Measurements from ENCODE around the gene NKIRAS1. TPM values are rescaled to one million over a fixed set of nuclear protein-coding genes. Genes with fewer than 3 reads are reported as not detected.
"Not testable (repeated sequence)": the region's sequence is repeated elsewhere in the genome, so short reads cannot be mapped to it uniquely, and the experiment has no call there.

Gene NKIRAS1
- total RNA-seq, 4 donors from 2014 or later: 3.2 to 13.8 (median 8.9) TPM

DNA sequence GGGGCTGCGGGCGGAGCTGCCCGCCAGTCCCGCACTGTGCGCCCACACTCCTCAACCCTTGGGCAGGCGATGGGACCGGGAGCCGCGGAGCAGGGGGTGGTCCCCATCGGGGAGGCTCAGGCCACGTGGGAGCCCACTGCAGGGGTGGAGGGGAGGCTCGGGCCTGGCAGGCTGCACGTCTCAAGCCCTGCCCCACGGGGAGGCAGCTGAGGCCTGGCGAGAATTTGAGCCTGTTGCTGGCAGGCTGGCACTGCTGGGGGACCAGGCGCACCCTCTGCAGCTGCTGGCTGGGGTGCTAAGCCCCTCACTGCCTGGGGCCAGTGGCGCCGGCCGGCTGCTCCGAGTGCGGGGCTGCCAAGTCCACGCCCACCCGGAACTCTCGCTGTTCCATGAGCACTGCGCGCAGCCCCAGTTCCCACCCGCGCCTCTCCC is 34.3 kb downstream of the NKIRAS1 start:
- in situ Hi-C loops (cut with MboI; ENCODE audit: low pct_ligation_motif_present in 1 of 4, low pct_unique_long_range_greater_than_20kb in 1 of 4, low sequenced_read_pairs in 3 of 4): loop anchor here in 3 of 4 donors (25.0 kb wide), 2 partner anchors 355 to 805 kb away; no protein-coding TSS in a partner anchor

DNA sequence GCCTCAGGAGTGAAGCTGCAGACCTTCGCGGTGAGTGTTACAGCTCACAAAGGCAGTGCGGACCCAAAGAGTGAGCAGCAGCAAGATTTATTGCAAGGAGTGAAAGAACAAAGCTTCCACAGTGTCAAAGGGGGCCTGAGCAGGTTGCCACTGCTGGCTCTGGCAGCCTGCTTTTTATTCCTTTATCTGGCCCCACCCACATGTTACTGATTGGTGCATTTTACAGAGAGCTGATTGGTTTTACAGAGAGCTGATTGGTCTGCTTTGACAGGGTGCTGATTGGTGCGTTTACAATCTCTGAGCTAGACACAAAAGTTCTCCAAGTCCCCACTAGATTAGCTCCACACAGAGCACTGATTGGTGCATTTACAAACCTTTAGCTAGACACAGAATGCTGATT is 34.8 kb downstream of the NKIRAS1 start:
- H3K27me3 ChIP-seq; H3K27ac ChIP-seq; H3K9me3 ChIP-seq; DNase-seq; H3K36me3 ChIP-seq; H3K4me3 ChIP-seq; intact Hi-C loops (cut with DNase I; ENCODE audit: low total_unique reads): not testable (repeated sequence)
- in situ Hi-C loops (cut with MboI; ENCODE audit: low pct_ligation_motif_present in 1 of 4, low pct_unique_long_range_greater_than_20kb in 1 of 4, low sequenced_read_pairs in 3 of 4): loop anchor here in 3 of 4 donors (25.0 kb wide), 2 partner anchors 355 to 805 kb away; no protein-coding TSS in a partner anchor
- peaks cover 0 to 14% (median 5%) of the 10 kb centered on the region in 4 donors for H3K4me1 ChIP-seq
- 93% methylated on average over 4 of the region's 4 CpGs; no CpG with 5 or more reads in 1 of the 2 donors for WGBS, 2 donors (ENCODE audit: low coverage in 1 of 2)

More for the DNA sequence above, 34.3 kb downstream of the NKIRAS1 start:
- Histone ChIP-seq H3K36me3 (no peaks in the 10 kb centered on the region), H3K4me1 (peaks cover 0 to 9% (median 2%) of the 10 kb centered on the region in 4 donors), H3K4me3 (no peak overlapping the region), H3K9me3 (no peaks in the 10 kb centered on the region), H3K27ac (no peak overlapping the region), H3K27me3 (no peaks in the 10 kb centered on the region)
- DNase-seq: no peak
- TF ChIP-seq EP300 (IDR thresholded peaks at IDR 0.05; ENCODE audit: low read depth) (no peak), POLR2AphosphoS5 (IDR thresholded peaks at IDR 0.05) (no peak), POLR2A (IDR thresholded peaks at IDR 0.05) (no peak)
- TF ChIP-seq, protein P1, sequence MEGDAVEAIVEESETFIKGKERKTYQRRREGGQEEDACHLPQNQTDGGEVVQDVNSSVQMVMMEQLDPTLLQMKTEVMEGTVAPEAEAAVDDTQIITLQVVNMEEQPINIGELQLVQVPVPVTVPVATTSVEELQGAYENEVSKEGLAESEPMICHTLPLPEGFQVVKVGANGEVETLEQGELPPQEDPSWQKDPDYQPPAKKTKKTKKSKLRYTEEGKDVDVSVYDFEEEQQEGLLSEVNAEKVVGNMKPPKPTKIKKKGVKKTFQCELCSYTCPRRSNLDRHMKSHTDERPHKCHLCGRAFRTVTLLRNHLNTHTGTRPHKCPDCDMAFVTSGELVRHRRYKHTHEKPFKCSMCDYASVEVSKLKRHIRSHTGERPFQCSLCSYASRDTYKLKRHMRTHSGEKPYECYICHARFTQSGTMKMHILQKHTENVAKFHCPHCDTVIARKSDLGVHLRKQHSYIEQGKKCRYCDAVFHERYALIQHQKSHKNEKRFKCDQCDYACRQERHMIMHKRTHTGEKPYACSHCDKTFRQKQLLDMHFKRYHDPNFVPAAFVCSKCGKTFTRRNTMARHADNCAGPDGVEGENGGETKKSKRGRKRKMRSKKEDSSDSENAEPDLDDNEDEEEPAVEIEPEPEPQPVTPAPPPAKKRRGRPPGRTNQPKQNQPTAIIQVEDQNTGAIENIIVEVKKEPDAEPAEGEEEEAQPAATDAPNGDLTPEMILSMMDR (IDR thresholded peaks at IDR 0.05): no peak
- WGBS, 2 donors (ENCODE audit: low coverage in 1 of 2): 100% methylated on average over 15 of the region's 28 CpGs; no CpG with 5 or more reads in 1 of the 2 donors
- intact Hi-C loops (cut with DNase I; ENCODE audit: low total_unique reads): no loop called here

DNA sequence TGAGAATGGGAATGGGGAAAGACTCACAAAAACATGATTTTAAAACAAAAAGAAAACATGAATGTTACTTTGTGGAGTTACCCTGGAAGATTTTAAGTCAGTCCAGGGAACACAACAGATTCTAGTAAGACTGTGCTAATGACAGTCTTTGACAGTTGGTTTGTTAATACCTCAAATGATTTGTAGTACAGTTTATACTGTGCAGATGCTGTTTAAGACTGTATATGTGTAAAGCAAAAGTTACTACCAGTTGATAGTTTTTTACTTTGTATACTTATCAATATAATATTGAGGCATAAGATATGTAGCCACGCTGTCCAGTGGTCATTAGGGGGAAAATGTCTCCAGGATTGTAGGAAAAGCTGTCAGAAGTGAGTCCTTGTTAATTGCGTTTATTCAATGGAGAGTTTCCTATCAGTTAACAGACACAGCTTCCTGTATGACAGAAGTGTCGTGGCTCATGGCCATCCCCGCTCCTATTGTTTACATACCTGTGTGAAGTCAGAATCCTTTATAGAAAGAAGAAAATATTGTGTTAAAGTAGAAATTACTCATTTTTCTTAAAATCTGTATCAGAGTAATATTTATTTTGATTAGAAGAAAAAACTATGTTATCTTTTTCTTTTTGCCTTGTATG is 36.0 kb downstream of the NKIRAS1 start:
- Histone ChIP-seq H3K4me1 (peaks cover 0 to 18% (median 8%) of the 10 kb centered on the region in 4 donors), H3K27ac (no peak overlapping the region), H3K4me3 (no peak overlapping the region), H3K36me3 (no peaks in the 10 kb centered on the region), H3K27me3 (no peaks in the 10 kb centered on the region), H3K9me3 (no peaks in the 10 kb centered on the region)
- 48 to 58% methylated on average over 4 of the region's 4 CpGs for WGBS, 2 donors (ENCODE audit: low coverage in 1 of 2)
- no peak for DNase-seq
- intact Hi-C loops (cut with DNase I; ENCODE audit: low total_unique reads): no loop called here
- in situ Hi-C loops (cut with MboI; ENCODE audit: low pct_ligation_motif_present in 1 of 4, low pct_unique_long_range_greater_than_20kb in 1 of 4, low sequenced_read_pairs in 3 of 4): loop anchor here in 3 of 4 donors (25.0 kb wide), 2 partner anchors 356 to 806 kb away; no protein-coding TSS in a partner anchor
- TF ChIP-seq EP300 (IDR thresholded peaks at IDR 0.05; ENCODE audit: low read depth) (no peak), POLR2A (IDR thresholded peaks at IDR 0.05) (no peak), POLR2AphosphoS5 (IDR thresholded peaks at IDR 0.05) (no peak)
- TF ChIP-seq, protein P1 (IDR thresholded peaks at IDR 0.05): no peak

DNA sequence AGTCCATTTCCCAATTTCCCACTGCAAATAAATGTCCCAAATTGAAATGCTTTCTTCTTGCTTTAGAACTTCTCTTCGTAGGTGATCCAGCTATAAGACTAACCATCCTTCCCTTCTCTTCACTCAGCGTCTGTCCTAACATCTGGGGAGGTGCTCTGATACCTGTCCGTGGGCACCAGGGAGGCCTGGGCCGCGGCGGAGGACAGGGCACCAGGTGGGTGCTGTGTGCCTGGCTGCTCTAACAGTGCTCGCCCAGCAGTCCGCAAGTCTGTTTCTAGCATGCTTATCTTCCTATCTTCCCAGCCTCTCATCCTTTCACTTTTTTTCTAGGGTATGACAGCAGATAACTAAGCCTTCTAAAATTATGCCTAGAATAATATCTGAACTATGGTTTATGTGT is 37.3 kb downstream of the NKIRAS1 start:
- H3K36me3 ChIP-seq: no peaks in the 10 kb centered on the region
- H3K9me3 ChIP-seq: no peaks in the 10 kb centered on the region
- 98 to 100% methylated on average over 1 to 8 of the region's 8 CpGs for WGBS, 2 donors (ENCODE audit: low coverage in 1 of 2)
- no peaks in the 10 kb centered on the region for H3K27me3 ChIP-seq
- no peak for TF ChIP-seq POLR2A (IDR thresholded peaks at IDR 0.05)
- TF ChIP-seq, protein P1 (IDR thresholded peaks at IDR 0.05): no peak
- no peak for TF ChIP-seq POLR2AphosphoS5 (IDR thresholded peaks at IDR 0.05)
- no peak for TF ChIP-seq EP300 (IDR thresholded peaks at IDR 0.05; ENCODE audit: low read depth)
- peaks cover 0 to 18% (median 8%) of the 10 kb centered on the region in 4 donors for H3K4me1 ChIP-seq
- H3K4me3 ChIP-seq: no peak overlapping the region
- in situ Hi-C loops (cut with MboI; ENCODE audit: low pct_ligation_motif_present in 1 of 4, low pct_unique_long_range_greater_than_20kb in 1 of 4, low sequenced_read_pairs in 3 of 4): loop anchor here in 3 of 4 donors (25.0 kb wide), 2 partner anchors 358 to 808 kb away; no protein-coding TSS in a partner anchor
- no peak for DNase-seq
- intact Hi-C loops (cut with DNase I; ENCODE audit: low total_unique reads): no loop called here
- H3K27ac ChIP-seq: no peak overlapping the region

Data from transverse colon (tissue), 4 donors.